ENCODE results near the gene KANTR.

DNA sequence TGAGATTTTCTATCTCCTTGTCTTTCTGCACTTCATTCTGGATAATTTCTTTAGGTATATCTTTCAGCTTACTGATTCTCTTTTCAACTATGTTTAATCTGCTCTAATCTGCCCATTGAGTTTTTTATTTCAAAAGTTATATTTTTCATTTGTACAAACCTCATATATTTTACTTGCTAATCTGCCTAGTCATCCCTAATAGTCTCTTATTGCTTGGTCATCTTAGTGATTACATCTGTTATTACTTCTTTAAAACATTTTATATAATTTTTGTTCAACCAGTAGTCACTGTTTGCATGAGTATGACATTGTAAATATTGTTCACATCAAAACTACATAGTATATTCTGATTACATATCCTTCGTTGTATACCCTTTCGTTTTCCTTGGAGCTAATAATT, 32.4 kb downstream of the KANTR start:
- TF ChIP-seq, protein P1, sequence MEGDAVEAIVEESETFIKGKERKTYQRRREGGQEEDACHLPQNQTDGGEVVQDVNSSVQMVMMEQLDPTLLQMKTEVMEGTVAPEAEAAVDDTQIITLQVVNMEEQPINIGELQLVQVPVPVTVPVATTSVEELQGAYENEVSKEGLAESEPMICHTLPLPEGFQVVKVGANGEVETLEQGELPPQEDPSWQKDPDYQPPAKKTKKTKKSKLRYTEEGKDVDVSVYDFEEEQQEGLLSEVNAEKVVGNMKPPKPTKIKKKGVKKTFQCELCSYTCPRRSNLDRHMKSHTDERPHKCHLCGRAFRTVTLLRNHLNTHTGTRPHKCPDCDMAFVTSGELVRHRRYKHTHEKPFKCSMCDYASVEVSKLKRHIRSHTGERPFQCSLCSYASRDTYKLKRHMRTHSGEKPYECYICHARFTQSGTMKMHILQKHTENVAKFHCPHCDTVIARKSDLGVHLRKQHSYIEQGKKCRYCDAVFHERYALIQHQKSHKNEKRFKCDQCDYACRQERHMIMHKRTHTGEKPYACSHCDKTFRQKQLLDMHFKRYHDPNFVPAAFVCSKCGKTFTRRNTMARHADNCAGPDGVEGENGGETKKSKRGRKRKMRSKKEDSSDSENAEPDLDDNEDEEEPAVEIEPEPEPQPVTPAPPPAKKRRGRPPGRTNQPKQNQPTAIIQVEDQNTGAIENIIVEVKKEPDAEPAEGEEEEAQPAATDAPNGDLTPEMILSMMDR (IDR thresholded peaks at IDR 0.05; ENCODE audit: insufficient read depth, low read depth, low read length) = no peak
- no peak for TF ChIP-seq EZH2 (IDR thresholded peaks at IDR 0.05; ENCODE audit: insufficient read depth, low read length)
